ENCODE data around the gene KCNQ2.

KCNQ2 gene

DNA sequence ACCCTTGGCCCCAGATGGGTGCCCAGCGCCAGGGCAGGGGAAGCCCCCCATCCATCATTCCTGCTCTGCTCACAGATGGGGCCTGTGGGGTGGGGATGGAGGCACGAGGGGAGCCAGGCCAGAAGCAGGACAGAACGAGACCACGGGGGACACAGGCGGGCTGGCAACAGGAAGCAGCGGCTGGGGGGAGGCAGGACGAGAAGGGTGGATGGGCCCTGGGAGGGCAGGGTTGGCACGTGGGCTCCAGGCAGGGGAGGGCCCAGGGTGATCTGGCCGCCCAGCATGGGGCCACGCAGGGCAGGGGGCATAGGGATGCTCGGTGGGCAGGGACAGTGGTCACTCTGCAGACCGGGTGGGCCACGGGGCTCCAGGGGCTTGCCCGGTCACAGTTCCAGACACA lies 41.6 kb downstream of the KCNQ2 start:
- H2AFZ ChIP-seq (ENCODE audit: low read depth, low read length) = no peak overlapping the region
- H3K36me3 ChIP-seq (ENCODE audit: insufficient read depth, low read length) = no peaks in the 10 kb centered on the region
- H3K27ac ChIP-seq (ENCODE audit: low read length) = no peak overlapping the region
- TF ChIP-seq EZH2 (IDR thresholded peaks at IDR 0.05; ENCODE audit: borderline replicate concordance, low read depth, low read length, severe bottlenecking) = no peak
- TF ChIP-seq, protein P1, sequence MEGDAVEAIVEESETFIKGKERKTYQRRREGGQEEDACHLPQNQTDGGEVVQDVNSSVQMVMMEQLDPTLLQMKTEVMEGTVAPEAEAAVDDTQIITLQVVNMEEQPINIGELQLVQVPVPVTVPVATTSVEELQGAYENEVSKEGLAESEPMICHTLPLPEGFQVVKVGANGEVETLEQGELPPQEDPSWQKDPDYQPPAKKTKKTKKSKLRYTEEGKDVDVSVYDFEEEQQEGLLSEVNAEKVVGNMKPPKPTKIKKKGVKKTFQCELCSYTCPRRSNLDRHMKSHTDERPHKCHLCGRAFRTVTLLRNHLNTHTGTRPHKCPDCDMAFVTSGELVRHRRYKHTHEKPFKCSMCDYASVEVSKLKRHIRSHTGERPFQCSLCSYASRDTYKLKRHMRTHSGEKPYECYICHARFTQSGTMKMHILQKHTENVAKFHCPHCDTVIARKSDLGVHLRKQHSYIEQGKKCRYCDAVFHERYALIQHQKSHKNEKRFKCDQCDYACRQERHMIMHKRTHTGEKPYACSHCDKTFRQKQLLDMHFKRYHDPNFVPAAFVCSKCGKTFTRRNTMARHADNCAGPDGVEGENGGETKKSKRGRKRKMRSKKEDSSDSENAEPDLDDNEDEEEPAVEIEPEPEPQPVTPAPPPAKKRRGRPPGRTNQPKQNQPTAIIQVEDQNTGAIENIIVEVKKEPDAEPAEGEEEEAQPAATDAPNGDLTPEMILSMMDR (IDR thresholded peaks at IDR 0.05; ENCODE audit: borderline replicate concordance, extremely low read depth, low read length, poor library complexity, severe bottlenecking) = no peak
- DNase-seq = no peak
- no peaks in the 10 kb centered on the region for H3K9me3 ChIP-seq (ENCODE audit: insufficient read depth, low read length, severe bottlenecking)
- H4K20me1 ChIP-seq (ENCODE audit: insufficient read depth, low read length) = no peaks in the 10 kb centered on the region; the same call in 1 of the 2 replicates
- no peak overlapping the region for H3K9ac ChIP-seq (ENCODE audit: low read depth, low read length)
- H3K4me2 ChIP-seq (ENCODE audit: insufficient read depth, low read length) = no peak overlapping the region
- no peak overlapping the region for H3K4me3 ChIP-seq (ENCODE audit: low read depth in 1 of 2, low read length in 2 of 2)
- no peak for ATAC-seq (ENCODE audit: insufficient read depth, low read depth)
- no peaks in the 10 kb centered on the region for H3K4me1 ChIP-seq (ENCODE audit: insufficient read depth, low read length)
- no peaks in the 10 kb centered on the region for H3K27me3 ChIP-seq (ENCODE audit: insufficient read depth, low read length, poor library complexity)
- no peaks in the 10 kb centered on the region for H3K79me2 ChIP-seq (ENCODE audit: insufficient read depth, low read length)

DNA sequence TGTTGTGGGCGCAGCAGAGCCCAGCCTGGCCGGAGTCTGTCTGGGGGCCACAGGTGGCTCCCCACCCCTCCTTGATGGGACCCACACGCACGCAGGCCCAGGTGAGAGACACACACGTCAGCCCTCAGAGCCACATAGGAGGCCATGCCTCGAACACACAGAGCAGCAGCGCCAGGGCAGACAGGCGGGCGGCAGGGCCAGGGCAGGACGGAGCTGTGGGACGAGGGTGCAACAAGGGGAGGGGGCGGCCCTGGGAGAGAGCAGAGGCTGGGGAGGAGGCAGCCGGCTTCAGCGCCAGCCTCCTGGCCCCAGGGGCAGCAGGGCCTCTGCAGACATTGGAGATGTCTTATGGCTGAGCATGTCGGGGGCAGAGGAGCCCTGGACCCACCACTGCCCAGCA lies 42.5 kb downstream of the KCNQ2 start:
- H3K36me3 ChIP-seq (ENCODE audit: insufficient read depth, low read length) = no peaks in the 10 kb centered on the region
- H4K20me1 ChIP-seq (ENCODE audit: insufficient read depth, low read length) = no peaks in the 10 kb centered on the region; the same call in 1 of the 2 replicates
- H3K9me3 ChIP-seq (ENCODE audit: insufficient read depth, low read length, severe bottlenecking) = no peaks in the 10 kb centered on the region
- H3K4me2 ChIP-seq (ENCODE audit: insufficient read depth, low read length) = no peak overlapping the region
- no peak overlapping the region for H3K4me3 ChIP-seq (ENCODE audit: low read depth in 1 of 2, low read length in 2 of 2)
- TF ChIP-seq, protein P1 (IDR thresholded peaks at IDR 0.05; ENCODE audit: borderline replicate concordance, extremely low read depth, low read length, poor library complexity, severe bottlenecking) = no peak
- TF ChIP-seq EZH2 (IDR thresholded peaks at IDR 0.05; ENCODE audit: borderline replicate concordance, low read depth, low read length, severe bottlenecking) = no peak
- H3K9ac ChIP-seq (ENCODE audit: low read depth, low read length) = no peak overlapping the region
- H3K27me3 ChIP-seq (ENCODE audit: insufficient read depth, low read length, poor library complexity) = no peaks in the 10 kb centered on the region
- ATAC-seq (ENCODE audit: insufficient read depth, low read depth) (no peak), DNase-seq (no peak)
- no peak overlapping the region for H2AFZ ChIP-seq (ENCODE audit: low read depth, low read length)
- no peaks in the 10 kb centered on the region for H3K4me1 ChIP-seq (ENCODE audit: insufficient read depth, low read length)
- no peak overlapping the region for H3K27ac ChIP-seq (ENCODE audit: low read length)
- H3K79me2 ChIP-seq (ENCODE audit: insufficient read depth, low read length) = no peaks in the 10 kb centered on the region

DNA sequence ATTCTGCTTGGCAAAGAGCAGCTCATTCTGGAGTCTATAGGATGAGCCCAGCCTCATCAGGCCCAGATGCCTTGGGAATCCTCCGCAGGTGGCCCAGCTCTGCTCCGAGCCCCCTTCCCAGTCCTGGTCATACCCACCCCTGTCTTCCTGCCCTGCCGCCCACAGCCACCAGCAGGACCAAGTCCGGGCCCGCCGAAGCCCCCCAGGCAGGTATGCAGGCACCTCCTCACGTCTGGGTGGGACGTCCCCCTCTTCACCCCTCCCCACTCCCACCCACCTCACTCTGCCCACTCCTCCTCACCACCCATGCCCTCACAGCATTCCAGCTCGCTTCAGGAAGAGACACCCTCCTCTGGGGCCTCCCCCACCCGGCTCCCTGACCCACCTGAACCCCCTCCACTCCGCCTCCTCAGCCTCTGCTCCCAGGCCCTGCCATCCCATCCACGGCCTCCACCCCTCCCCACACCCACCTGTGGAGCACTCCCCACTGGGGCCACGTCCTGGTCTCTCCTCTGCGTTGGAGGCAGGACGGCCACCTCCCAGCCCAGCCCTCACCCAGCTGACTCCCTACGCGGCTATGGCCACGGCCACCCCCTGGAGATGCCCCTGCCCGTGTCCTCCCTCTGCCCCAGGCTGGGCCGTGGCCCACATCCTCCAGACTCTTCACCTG lies 43.4 kb downstream of the KCNQ2 start:
- Histone ChIP-seq H3K9ac (ENCODE audit: low read depth, low read length) (no peak overlapping the region), H3K27ac (ENCODE audit: low read length) (no peak overlapping the region), H3K36me3 (ENCODE audit: insufficient read depth, low read length) (no peaks in the 10 kb centered on the region), H3K9me3 (ENCODE audit: insufficient read depth, low read length, severe bottlenecking) (no peaks in the 10 kb centered on the region), H3K27me3 (ENCODE audit: insufficient read depth, low read length, poor library complexity) (no peaks in the 10 kb centered on the region), H4K20me1 (ENCODE audit: insufficient read depth, low read length) (no peaks in the 10 kb centered on the region; the same call in 1 of the 2 replicates), H3K79me2 (ENCODE audit: insufficient read depth, low read length) (no peaks in the 10 kb centered on the region), H2AFZ (ENCODE audit: low read depth, low read length) (no peak overlapping the region), H3K4me3 (ENCODE audit: low read depth in 1 of 2, low read length in 2 of 2) (no peak overlapping the region), H3K4me2 (ENCODE audit: insufficient read depth, low read length) (no peak overlapping the region), H3K4me1 (ENCODE audit: insufficient read depth, low read length) (no peaks in the 10 kb centered on the region)
- TF ChIP-seq, protein P1 (IDR thresholded peaks at IDR 0.05; ENCODE audit: borderline replicate concordance, extremely low read depth, low read length, poor library complexity, severe bottlenecking) = no peak
- no peak for TF ChIP-seq EZH2 (IDR thresholded peaks at IDR 0.05; ENCODE audit: borderline replicate concordance, low read depth, low read length, severe bottlenecking)
- DNase-seq = no peak
- ATAC-seq (ENCODE audit: insufficient read depth, low read depth) = no peak

Data from DND-41 (cell line).